H1 (cell line): ENCODE results near the gene OVCA2. TPM values are rescaled to one million over a fixed set of nuclear protein-coding genes. Genes with fewer than 3 reads are reported as not detected.

Experiments
- CTCF ChIA-PET: fragments of 300-600 bp; sonication (Branson Sonifier 250); formaldehyde crosslinking; loops from one replicate; lab custom pipeline; 2021; ENCODE audit not compliant: partially characterized antibody; lab: Charles Lee
- POLR2A ChIA-PET: fragments of 300-600 bp; sonication (Branson Sonifier 250); formaldehyde crosslinking; loops from one replicate; lab custom pipeline; 2021; ENCODE audit warnings: inconsistent platforms; ENCODE audit not compliant: partially characterized antibody; lab: Charles Lee
- DNase-seq, 2 experiments: peaks; one replicate each; pipeline versions ENCODE4 v3.0.0 to v3.0.0-alpha.2; 2010 to 2022; ENCODE audit warnings: low spot score in 2 of 2, low read depth in 1 of 2, mixed read lengths in 1 of 2
- FAIRE-seq: peaks from 2 replicates; lab custom pipeline; 2011; peaks lifted over from hg19 to GRCh38; lab: Jason Lieb, UNC
- H2AFZ ChIP-seq: 2 replicates; pipeline ENCODE4 v1.8.1; 2012; ENCODE audit warnings: low read length, inconsistent platforms
- H2AK5ac ChIP-seq: 2 replicates; pipeline ENCODE4 v1.6.1; 2013; ENCODE audit warnings: low read depth, low read length
- H2BK120ac ChIP-seq: replicated peaks from 2 replicates; pipeline ENCODE3; 2013; ENCODE audit warnings: low read depth, low read length, inconsistent platforms
- H2BK12ac ChIP-seq: 2 replicates; pipeline ENCODE4 v1.6.1; 2013; ENCODE audit warnings: low read depth, low read length
- H2BK15ac ChIP-seq: 2 replicates; pipeline ENCODE4 v1.6.1; 2013; ENCODE audit warnings: low read length
- H2BK20ac ChIP-seq: 2 replicates; pipeline ENCODE4 v1.6.1; 2013; ENCODE audit warnings: low read length
- H2BK5ac ChIP-seq: 2 replicates; pipeline ENCODE4 v1.6.1; 2013; ENCODE audit warnings: low read depth, low read length
- H3K14ac ChIP-seq: 2 replicates; pipeline ENCODE4 v1.6.1; 2013; ENCODE audit warnings: inconsistent platforms; ENCODE audit not compliant: insufficient read length
- H3K18ac ChIP-seq: 2 replicates; pipeline ENCODE4 v1.6.1; 2013; ENCODE audit warnings: low read length; ENCODE audit errors: extremely low read depth
- H3K23ac ChIP-seq: 2 replicates; pipeline ENCODE4 v1.6.1; 2013; ENCODE audit warnings: inconsistent platforms; ENCODE audit not compliant: insufficient read length
- H3K23me2 ChIP-seq: 2 replicates; pipeline ENCODE4 v1.6.1; 2013; ENCODE audit warnings: low read depth, low read length
- H3K27ac ChIP-seq: 2 replicates; pipeline ENCODE4 v1.6.1; 2011; ENCODE audit warnings: low read depth, low read length, inconsistent platforms
- H3K27me3 ChIP-seq, 4 experiments: replicated peaks in 1 of 4; 1 replicate in 1 of 4; 2 replicates in 3 of 4; pipeline versions ENCODE4 v1.6.1 to v1.8.1; 2011 to 2013; ENCODE audit warnings: low read length in 3 of 4, mild to moderate bottlenecking in 3 of 4, inconsistent platforms in 2 of 4, mixed read lengths in 2 of 4, moderate library complexity in 1 of 4; ENCODE audit not compliant: control insufficient read depth in 3 of 4, insufficient read depth in 3 of 4; ENCODE audit errors: extremely low read depth in 1 of 4
- H3K36me3 ChIP-seq, 4 experiments: 2 replicates each; pipeline versions ENCODE4 v1.6.1 to v1.8.1; 2011 to 2013; ENCODE audit warnings: mild to moderate bottlenecking in 4 of 4, low read length in 3 of 4, moderate library complexity in 2 of 4, control low read depth in 1 of 4, inconsistent platforms in 1 of 4; ENCODE audit not compliant: insufficient read depth in 4 of 4, control insufficient read depth in 2 of 4
- H3K4ac ChIP-seq: replicated peaks from 2 replicates; pipeline ENCODE3; 2013; ENCODE audit warnings: low read length, low read depth, mixed read lengths, inconsistent platforms; ENCODE audit not compliant: insufficient read length
- H3K4me1 ChIP-seq, 4 experiments: replicated peaks in 1 of 4; 1 replicate in 1 of 4; 2 replicates in 3 of 4; pipeline versions ENCODE4 v1.6.1 to v1.8.1; 2011 to 2013; ENCODE audit warnings: low read length in 3 of 4, inconsistent platforms in 2 of 4, mixed read lengths in 1 of 4; ENCODE audit not compliant: insufficient read depth in 4 of 4, control insufficient read depth in 3 of 4
- H3K4me2 ChIP-seq, 2 experiments: 2 replicates each; pipeline versions ENCODE4 v1.6.1 to v1.8.1; 2011 to 2013; ENCODE audit warnings: low read depth in 2 of 2, low read length in 2 of 2, control low read depth in 1 of 2, inconsistent platforms in 1 of 2, mild to moderate bottlenecking in 1 of 2; ENCODE audit not compliant: insufficient read depth in 1 of 2
- H3K4me3 ChIP-seq, 4 experiments: fragments of 200-600, 300-600 bp in 1 of 4; sonication (generic), shearing (Covaris generic), sonication (Bioruptor Twin) in 1 of 4; 2 replicates each; pipeline versions ENCODE4 v1.5.1 to v1.8.1; 2011 to 2016; ENCODE audit warnings: low read length in 4 of 4, low read depth in 3 of 4, control low read depth in 2 of 4, inconsistent platforms in 2 of 4, mild to moderate bottlenecking in 2 of 4, mixed read lengths in 1 of 4, moderate library complexity in 1 of 4; ENCODE audit not compliant: insufficient read depth in 2 of 4; ENCODE audit errors: extremely low read depth in 1 of 4
- H3K56ac ChIP-seq: replicated peaks from 2 replicates; pipeline ENCODE3; 2013; ENCODE audit warnings: low read depth, mild to moderate bottlenecking, mixed read lengths, low read length, inconsistent platforms; ENCODE audit not compliant: insufficient read length
- H3K79me1 ChIP-seq: 2 replicates; pipeline ENCODE4 v1.6.1; 2013; ENCODE audit warnings: low read depth, low read length, control low read depth
- H3K79me2 ChIP-seq, 2 experiments: 2 replicates each; pipeline versions ENCODE4 v1.6.1 to v1.8.1; 2012 to 2013; ENCODE audit warnings: low read length in 2 of 2, mild to moderate bottlenecking in 2 of 2, inconsistent platforms in 1 of 2; ENCODE audit not compliant: insufficient read depth in 2 of 2, control insufficient read depth in 1 of 2
- H3K9ac ChIP-seq, 4 experiments: replicated peaks in 1 of 4; 1 replicate in 1 of 4; 2 replicates in 3 of 4; pipeline versions ENCODE4 v1.6.1 to v1.8.1; 2011 to 2013; ENCODE audit warnings: low read depth in 3 of 4, low read length in 3 of 4, control low read depth in 2 of 4, mild to moderate bottlenecking in 2 of 4, moderate library complexity in 2 of 4, inconsistent platforms in 1 of 4; ENCODE audit errors: extremely low read depth in 1 of 4
- H3K9me3 ChIP-seq, 2 experiments: 2 replicates each; pipeline versions ENCODE4 v1.6.1 to v1.8.1; 2012 to 2013; ENCODE audit warnings: mild to moderate bottlenecking in 2 of 2, moderate library complexity in 2 of 2, control low read depth in 1 of 2, inconsistent platforms in 1 of 2, low read depth in 1 of 2, low read length in 1 of 2, mixed read lengths in 1 of 2; ENCODE audit not compliant: insufficient read depth in 2 of 2
- H4K20me1 ChIP-seq, 2 experiments: replicated peaks in 1 of 2; 2 replicates each; pipeline versions ENCODE3 to v1.8.1; 2011 to 2013; ENCODE audit warnings: inconsistent platforms in 2 of 2, low read length in 2 of 2, mild to moderate bottlenecking in 1 of 2; ENCODE audit not compliant: insufficient read depth in 2 of 2, control insufficient read depth in 1 of 2
- H4K5ac ChIP-seq: 2 replicates; pipeline ENCODE4 v1.6.1; 2013; ENCODE audit warnings: low read length, low read depth, mixed read lengths, inconsistent platforms; ENCODE audit not compliant: insufficient read length
- H4K8ac ChIP-seq: 2 replicates; pipeline ENCODE4 v1.8.0; 2013; ENCODE audit warnings: mild to moderate bottlenecking, moderate library complexity, low read length, inconsistent platforms; ENCODE audit not compliant: insufficient read depth; ENCODE audit errors: extremely low read depth
- H4K91ac ChIP-seq: replicated peaks from 2 replicates; pipeline ENCODE3; 2013; ENCODE audit warnings: low read length, mixed read lengths, inconsistent platforms; ENCODE audit not compliant: insufficient read length
- ATF3 ChIP-seq: IDR thresholded peaks from 2 replicates; pipeline ENCODE4 v1.6.1; 2011; ENCODE audit warnings: low read depth, mild to moderate bottlenecking, low read length; ENCODE audit not compliant: insufficient read depth
- CREB1 ChIP-seq: IDR thresholded peaks from 2 replicates; pipeline ENCODE4 v1.6.1; 2012; ENCODE audit warnings: inconsistent platforms
- HDAC2 ChIP-seq, 2 experiments: fragments of 300-600 bp in 1 of 2; sonication (generic) in 1 of 2; IDR thresholded peaks; 2 replicates each; pipeline ENCODE4 v1.6.1; 2011 to 2012; ENCODE audit warnings: low read depth in 2 of 2, low read length in 2 of 2, mild to moderate bottlenecking in 2 of 2, moderate library complexity in 2 of 2, borderline replicate concordance in 1 of 2, inconsistent platforms in 1 of 2
- MAFK ChIP-seq: IDR thresholded peaks from 2 replicates; pipeline ENCODE4 v1.6.1; 2012; ENCODE audit warnings: low read depth, mild to moderate bottlenecking, improper control_type of control experiment, low read length
- NANOG ChIP-seq: IDR thresholded peaks from 2 replicates; pipeline ENCODE4 v1.6.1; 2011; ENCODE audit warnings: low read length, low read depth, mild to moderate bottlenecking, inconsistent platforms; ENCODE audit not compliant: insufficient read depth, poor library complexity, severe bottlenecking
- NRF1 ChIP-seq: IDR thresholded peaks from 2 replicates; pipeline ENCODE4 v1.6.1; 2011; ENCODE audit warnings: mild to moderate bottlenecking, low read depth, low read length, improper control_type of control experiment
- RNF2 ChIP-seq: fragments of 200-900, 300-1000 bp; sonication (generic); IDR thresholded peaks from 2 replicates; pipeline ENCODE4 v1.7.1; 2016; ENCODE audit warnings: borderline replicate concordance, low read depth, mild to moderate bottlenecking, antibody characterized with exemption, low read length; ENCODE audit not compliant: poor library complexity, severe bottlenecking; ENCODE audit errors: missing control alignments
- WGBS, 2 experiments: shearing (Covaris generic) in 1 of 2; methylation state at CpG; one replicate each; pipeline versions ENCODE4 v1.1.6 to v1.1.7; 2013 to 2015; ENCODE audit warnings: low lambda C conversion rate in 2 of 2, mixed read lengths in 2 of 2, inconsistent platforms in 1 of 2, low coverage in 1 of 2, missing lambda C conversion rate in 1 of 2; ENCODE audit not compliant: insufficient replicate concordance in 2 of 2, insufficient coverage in 1 of 2, insufficient read length in 1 of 2; ENCODE audit errors: extremely low coverage in 1 of 2, missing lambda C conversion rate in 1 of 2; 5-methylcytosine and 5-hydroxymethylcytosine counted together
- polyA plus RNA-seq, 7 experiments: library from polyadenylated mRNA; depleted of rRNA in 3 of 7; stranded (reverse) in 5 of 7; unstranded in 2 of 7; fragments of >200 nt in 5 of 7; fragments of 200-250 nt in 2 of 7; gene quantifications; 1 replicate in 5 of 7; 2 replicates in 1 of 7; 4 replicates in 1 of 7; pipeline versions ENCODE4 v1.2.1 to v1.2.3, GENCODE V29; 2011 to 2013; ENCODE audit warnings: missing spikeins in 2 of 7, mixed read lengths in 2 of 7
- total RNA-seq: library from RNA; stranded (reverse); fragmentation: NEBNext Ultra II Directional; extraction: Animal tissue kit (Norgen Biotek cat#: 25700); gene quantifications from 2 replicates; pipeline ENCODE4 v1.2.1, GENCODE V29; 2021

OVCA2 gene
- total and polyA plus RNA-seq, 2 of the 8 experiments (the other 6 are each of a cell fraction or from before 2014, with no cell fraction given): 15.3 to 37.0 TPM

- Histone ChIP-seq H3K79me1 (no peaks in the 10 kb centered on the region), H4K5ac (no peak overlapping the region), H3K56ac (no peak overlapping the region), H4K91ac (no peak overlapping the region), H3K36me3 (no peaks in the 10 kb centered on the region), H3K4me3 (no peak overlapping the region), H2AFZ (no peak overlapping the region), H3K9me3 (no peaks in the 10 kb centered on the region), H3K4me2 (no peak overlapping the region), H3K27me3 (peaks cover 0 to 4% (median 3%) of the 10 kb centered on the region in 4 experiments; a peak in 3 of 7 replicates), H3K14ac (no peak overlapping the region), H3K9ac (no peak overlapping the region), H3K79me2 (no peaks in the 10 kb centered on the region), H4K20me1 (no peaks in the 10 kb centered on the region), H2AK5ac (no peak overlapping the region), H3K23ac (no peak overlapping the region), H3K27ac (no peak overlapping the region), H3K4me1 (peaks cover 0 to 13% (median 2%) of the 10 kb centered on the region in 4 experiments; a peak in 2 of 7 replicates), H2BK12ac (0 out of 2 replicates have a peak overlapping the region, but pooled peaks have one; percentile 4), H2BK120ac (no peak overlapping the region), H2BK20ac (no peak overlapping the region), H3K23me2 (no peaks in the 10 kb centered on the region), H3K18ac (no peak overlapping the region), H3K4ac (no peak overlapping the region), H2BK15ac (no peak overlapping the region), H4K8ac (no peak overlapping the region), H2BK5ac (no peak overlapping the region)
- DNase-seq (no peak), FAIRE-seq (no peak)
- ChIA-PET CTCF (interaction anchor here (1.4 kb wide), 1 partner anchor 78 kb away, joined by 3 read pairs; no protein-coding TSS in a partner anchor), POLR2A (interaction anchor here (0.7 kb wide), 1 partner anchor 98 kb away, joined by 4 read pairs; no protein-coding TSS in a partner anchor)
- WGBS, 2 experiments: 87% methylated on average over 15 of the region's 15 CpGs; no CpG with 5 or more reads in 1 of the 2 experiments
- TF ChIP-seq NANOG (no peak), MAFK (no peak), RNF2 (no peak), HDAC2 (IDR thresholded peaks at IDR 0.05; ENCODE audit: borderline replicate concordance in 1 of 2, low read depth in 2 of 2, low read length in 2 of 2) (no peak), CREB1 (no peak), NRF1 (no peak), ATF3 (no peak)
These were observed 33.3 kb upstream of the OVCA2 start for GRCh38 chr17:2008332-2009126.
